ENCODE data around the gene CLDN11.

The CLDN11 gene

DNA sequence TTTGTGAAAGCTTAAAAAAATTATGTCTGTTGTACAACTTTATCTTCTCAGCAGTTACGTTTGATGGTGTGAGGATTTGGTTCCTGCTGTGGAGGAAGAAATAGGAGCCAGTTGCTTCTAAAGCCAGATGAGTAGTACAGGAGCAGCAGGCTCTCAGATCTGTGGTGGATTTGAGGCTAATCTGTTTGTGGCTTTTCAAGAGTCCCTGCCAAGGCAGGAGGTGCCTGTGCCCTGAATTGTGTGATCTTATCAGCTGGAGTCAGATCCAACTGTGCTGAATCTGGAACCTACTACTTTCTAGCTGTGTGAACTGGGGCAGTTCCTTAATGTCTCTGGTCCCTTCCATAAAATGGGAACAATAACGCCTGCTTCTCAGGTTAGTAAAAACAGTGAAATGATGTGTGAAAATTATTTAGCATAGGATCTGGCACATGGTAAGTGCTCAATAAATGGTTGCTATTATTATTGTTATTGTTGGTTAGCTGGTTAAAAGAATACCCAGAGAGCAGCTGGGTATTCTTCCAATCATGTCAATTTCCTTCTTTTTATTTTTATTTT is 7.7 kb downstream of the CLDN11 start:
- H3K27ac ChIP-seq: no peak overlapping the region
- TF ChIP-seq CTCF (conservative IDR thresholded peaks at IDR 0.05; ENCODE audit: low read depth, low read length): no peak
- no peak overlapping the region for H2AFZ ChIP-seq (ENCODE audit: low read depth)
- peaks cover 41% of the 10 kb centered on the region for H3K4me1 ChIP-seq (ENCODE audit: low read depth, poor library complexity, severe bottlenecking)
- H3K27me3 ChIP-seq (ENCODE audit: insufficient read depth, low read depth): no peaks in the 10 kb centered on the region; the same call in 1 of the 2 replicates
- no peaks in the 10 kb centered on the region for H4K20me1 ChIP-seq (ENCODE audit: insufficient read depth)
- H3K4me3 ChIP-seq (IDR thresholded peaks at IDR 0.05; ENCODE audit: insufficient read depth, low read depth, low read length): no peak overlapping the region
- H3K36me3 ChIP-seq (ENCODE audit: insufficient read depth): no peaks in the 10 kb centered on the region
- no peak overlapping the region for H3K4me2 ChIP-seq
- H3K79me2 ChIP-seq (ENCODE audit: insufficient read depth, low read depth): no peaks in the 10 kb centered on the region
- H3K9ac ChIP-seq: no peak overlapping the region

DNA sequence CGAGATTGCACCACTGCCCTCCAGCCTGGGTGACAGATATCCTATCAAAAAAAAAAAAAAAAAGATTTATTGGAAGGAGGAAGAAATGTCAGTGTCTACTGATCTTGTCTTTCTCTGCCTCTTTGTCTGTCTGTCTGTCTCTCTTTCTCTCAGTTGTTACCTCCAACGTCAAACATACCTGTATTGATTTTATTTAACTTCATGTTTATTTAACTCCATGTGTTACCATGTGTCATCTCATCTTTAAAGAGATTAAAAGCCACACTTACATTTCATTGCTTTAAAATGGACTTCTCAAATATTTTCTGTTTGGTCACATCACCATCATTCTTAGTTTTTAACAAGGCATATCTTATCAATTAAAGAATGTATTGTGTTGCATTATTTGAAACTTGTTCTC is 9.4 kb downstream of the CLDN11 start:
- H3K27me3 ChIP-seq (ENCODE audit: insufficient read depth, low read depth): no peaks in the 10 kb centered on the region; the same call in 1 of the 2 replicates
- H3K4me1 ChIP-seq (ENCODE audit: low read depth, poor library complexity, severe bottlenecking): peaks cover 41% of the 10 kb centered on the region
- no peaks in the 10 kb centered on the region for H3K79me2 ChIP-seq (ENCODE audit: insufficient read depth, low read depth)
- H3K36me3 ChIP-seq (ENCODE audit: insufficient read depth): no peaks in the 10 kb centered on the region
- no peak overlapping the region for H3K27ac ChIP-seq
- no peak overlapping the region for H2AFZ ChIP-seq (ENCODE audit: low read depth)
- TF ChIP-seq CTCF (conservative IDR thresholded peaks at IDR 0.05; ENCODE audit: low read depth, low read length): no peak
- H3K4me3 ChIP-seq (IDR thresholded peaks at IDR 0.05; ENCODE audit: insufficient read depth, low read depth, low read length): no peak overlapping the region
- peak overlapping the region; percentile 67; the same call in 1 of the 2 replicates for H3K4me2 ChIP-seq
- no peaks in the 10 kb centered on the region for H4K20me1 ChIP-seq (ENCODE audit: insufficient read depth)
- H3K9ac ChIP-seq: no peak overlapping the region

DNA sequence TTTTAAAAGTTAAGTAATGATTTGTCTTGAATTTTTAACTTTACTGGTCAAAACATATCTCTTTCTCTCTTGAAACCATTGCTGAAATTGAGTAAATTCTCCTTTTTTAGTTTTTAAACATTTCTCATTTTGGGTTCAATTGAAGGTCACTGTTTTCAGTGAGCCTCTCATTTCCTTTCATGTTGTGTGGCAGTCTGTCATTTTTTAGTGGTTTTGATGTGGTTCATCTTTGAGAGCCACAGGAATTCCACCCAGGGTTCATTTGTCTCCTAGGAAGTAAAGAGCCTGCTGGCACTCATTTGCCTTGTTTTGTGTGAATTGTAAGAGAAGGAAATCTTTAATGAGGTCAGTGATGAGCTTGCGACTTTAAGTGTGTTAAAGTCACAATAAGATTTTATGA is 10.4 kb downstream of the CLDN11 start:
- Histone ChIP-seq H4K20me1 (ENCODE audit: insufficient read depth) (no peaks in the 10 kb centered on the region), H3K4me2 (peak overlapping the region; percentile 67), H3K9ac (no peak overlapping the region), H3K27ac (no peak overlapping the region), H3K4me1 (ENCODE audit: low read depth, poor library complexity, severe bottlenecking) (peaks cover 41% of the 10 kb centered on the region), H3K27me3 (ENCODE audit: insufficient read depth, low read depth) (no peaks in the 10 kb centered on the region; the same call in 1 of the 2 replicates), H3K4me3 (IDR thresholded peaks at IDR 0.05; ENCODE audit: insufficient read depth, low read depth, low read length) (no peak overlapping the region), H3K36me3 (ENCODE audit: insufficient read depth) (no peaks in the 10 kb centered on the region), H3K79me2 (ENCODE audit: insufficient read depth, low read depth) (no peaks in the 10 kb centered on the region), H2AFZ (ENCODE audit: low read depth) (no peak overlapping the region)
- TF ChIP-seq CTCF (conservative IDR thresholded peaks at IDR 0.05; ENCODE audit: low read depth, low read length): no peak

DNA sequence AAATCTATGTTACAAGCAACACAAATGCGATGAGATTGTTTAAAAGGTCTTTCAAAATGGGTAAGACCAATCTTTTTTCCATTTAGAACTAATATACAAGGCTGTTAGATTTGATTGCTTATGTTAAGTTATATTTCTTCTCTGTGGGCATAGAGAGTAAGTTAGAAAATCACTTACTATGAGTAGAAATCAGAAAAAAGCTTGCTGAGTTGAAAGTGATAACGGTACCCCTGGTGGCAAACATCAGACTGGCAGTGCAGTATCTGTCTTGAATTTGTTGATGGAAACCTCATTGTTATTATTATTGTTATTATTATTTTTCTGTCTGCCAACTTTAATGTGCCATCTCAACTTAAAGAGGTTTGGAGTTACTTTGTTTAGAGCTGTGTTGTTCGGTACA is 12.4 kb downstream of the CLDN11 start:
- no peak overlapping the region for H2AFZ ChIP-seq (ENCODE audit: low read depth)
- no peak for TF ChIP-seq CTCF (conservative IDR thresholded peaks at IDR 0.05; ENCODE audit: low read depth, low read length)
- no peaks in the 10 kb centered on the region for H4K20me1 ChIP-seq (ENCODE audit: insufficient read depth)
- H3K27me3 ChIP-seq (ENCODE audit: insufficient read depth, low read depth): no peaks in the 10 kb centered on the region; the same call in 1 of the 2 replicates
- no peaks in the 10 kb centered on the region for H3K36me3 ChIP-seq (ENCODE audit: insufficient read depth)
- no peak overlapping the region for H3K9ac ChIP-seq
- no peaks in the 10 kb centered on the region for H3K79me2 ChIP-seq (ENCODE audit: insufficient read depth, low read depth)
- no peak overlapping the region for H3K4me2 ChIP-seq
- H3K4me3 ChIP-seq (IDR thresholded peaks at IDR 0.05; ENCODE audit: insufficient read depth, low read depth, low read length): no peak overlapping the region
- H3K27ac ChIP-seq: no peak overlapping the region
- H3K4me1 ChIP-seq (ENCODE audit: low read depth, poor library complexity, severe bottlenecking): peaks cover 37% of the 10 kb centered on the region

All from KMS-11 (cell line).